ENCODE results near the gene GLMP.
A peak's percentile ranks its signal among the peaks of the same experiment; 100 is the strongest.

Gene GLMP

GRCh38 chr1:156281281-156281680, 14.2 kb downstream of the GLMP start:
- H3K27ac ChIP-seq, result no peak overlapping the region
- DNase-seq (ENCODE audit: low spot score), result no peak
- TF ChIP-seq CTCF (IDR thresholded peaks at IDR 0.05), result no peak
- H3K4me3 ChIP-seq, result peak overlapping the region; percentile 89

DNA sequence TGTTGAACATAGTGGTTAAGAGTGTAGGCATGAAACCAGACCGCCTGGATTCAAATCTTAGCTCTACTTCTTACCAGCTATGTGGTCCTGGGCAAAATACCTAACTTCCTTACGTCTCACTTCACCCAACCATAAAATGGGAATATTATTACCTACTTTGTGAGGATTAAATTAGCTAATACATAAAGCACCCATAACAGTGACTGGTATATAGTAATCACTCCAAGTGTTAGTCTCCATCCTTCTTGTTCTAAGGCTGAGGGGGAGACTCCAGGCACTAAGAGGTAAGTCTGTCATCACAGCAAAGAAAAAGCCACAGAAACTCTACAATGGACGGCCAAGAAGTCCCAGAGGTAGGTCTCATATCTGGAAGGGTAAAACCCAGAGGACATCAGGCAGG, 15.6 kb downstream of the GLMP start:
- no peak for TF ChIP-seq CTCF (IDR thresholded peaks at IDR 0.05)
- Histone ChIP-seq H3K4me3 (no peak overlapping the region), H3K27ac (no peak overlapping the region)
- DNase-seq (ENCODE audit: low spot score), result no peak

DNA sequence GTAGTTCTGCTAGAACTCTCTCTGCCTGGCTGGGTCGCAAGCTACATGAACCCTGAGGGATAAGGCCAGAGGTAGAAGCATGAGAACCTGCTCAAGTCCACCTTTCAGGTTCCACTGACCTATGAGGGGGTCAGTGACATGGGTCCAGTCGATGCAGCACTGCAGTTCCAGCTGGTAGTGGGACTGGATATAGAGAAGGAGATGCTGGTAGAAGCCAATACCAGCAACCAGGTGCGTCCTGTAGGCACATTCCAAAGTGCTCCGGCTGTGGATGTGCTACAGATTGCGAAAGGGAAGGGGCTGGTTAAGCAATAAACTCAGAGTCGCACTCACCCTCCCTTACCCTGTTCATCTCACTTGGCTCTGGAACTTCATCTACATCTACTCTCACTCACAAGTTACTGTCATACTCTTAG, 18.5 kb downstream of the GLMP start:
- Histone ChIP-seq H3K4me3 (no peak overlapping the region), H3K27ac (peak overlapping the region in 1 of 2 donors; percentile 51)
- DNase-seq (ENCODE audit: low spot score), result no peak
- TF ChIP-seq CTCF (IDR thresholded peaks at IDR 0.05), result no peak

GRCh38 chr1:156276532-156276931, 18.9 kb downstream of the GLMP start:
- no peak for TF ChIP-seq CTCF (IDR thresholded peaks at IDR 0.05)
- peak overlapping the region in 1 of 2 donors; percentile 51 for H3K27ac ChIP-seq
- H3K4me3 ChIP-seq, result no peak overlapping the region
- DNase-seq (ENCODE audit: low spot score), result no peak

GRCh38 chr1:156270314-156270713, 25.2 kb downstream of the GLMP start:
- TF ChIP-seq CTCF (IDR thresholded peaks at IDR 0.05), result no peak
- no peak overlapping the region for H3K27ac ChIP-seq
- no peak overlapping the region for H3K4me3 ChIP-seq
- DNase-seq (ENCODE audit: low spot score), result no peak

DNA sequence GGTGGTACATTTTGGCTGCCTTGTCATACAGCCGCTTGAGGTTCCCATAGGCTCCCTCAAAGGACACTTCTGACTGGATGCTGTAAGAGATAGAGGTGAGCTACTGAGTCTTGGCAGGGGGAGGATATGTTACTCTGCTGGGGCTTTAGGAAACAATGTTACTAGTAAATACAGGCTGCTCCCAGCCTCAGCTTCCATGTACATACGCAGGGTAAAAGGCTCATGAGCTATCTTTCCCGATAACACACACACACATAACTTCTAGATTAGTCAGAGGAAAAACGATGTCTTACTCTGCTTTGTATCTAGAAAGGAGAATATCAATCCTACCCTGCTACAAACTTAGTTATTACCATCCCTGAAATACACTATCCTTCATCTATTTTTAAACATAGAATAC, 27.1 kb downstream of the GLMP start:
- TF ChIP-seq CTCF (IDR thresholded peaks at IDR 0.05), result no peak
- no peak for DNase-seq (ENCODE audit: low spot score)
- H3K27ac ChIP-seq, result no peak overlapping the region
- H3K4me3 ChIP-seq, result no peak overlapping the region

GRCh38 chr1:156266051-156266450, 29.4 kb downstream of the GLMP start:
- TF ChIP-seq CTCF (IDR thresholded peaks at IDR 0.05), result no peak
- Histone ChIP-seq H3K27ac (no peak overlapping the region), H3K4me3 (no peak overlapping the region)
- no peak for DNase-seq (ENCODE audit: low spot score)

Data from coronary artery (tissue), 2 donors.